Measurements from ENCODE around the gene ANLN.

- TF ChIP-seq CTCF (conservative IDR thresholded peaks at IDR 0.05; ENCODE audit: low read length) (no peak), EZH2phosphoT487 (IDR thresholded peaks at IDR 0.05; ENCODE audit: borderline replicate concordance) (no peak)
Measured at GRCh38 chr7:36361227-36361626, 28.4 kb upstream of the ANLN start.

Data from Loucy (cell line).